Skeletal muscle cell (primary cell): ENCODE measurements around the gene LIF.

ENCODE experiments used
- DNase-seq: peaks from one replicate; pipeline ENCODE4 v3.0.0-alpha.2; 2010; ENCODE audit warnings: low read depth
- H3K4me3 ChIP-seq: 2 replicates; pipeline ENCODE4 v1.5.1; 2011; ENCODE audit warnings: low read depth, mild to moderate bottlenecking, control low read depth, low read length, moderate library complexity

The LIF gene

GRCh38 chr22:30285176-30285845 is 38.8 kb upstream of the LIF start:
- H3K4me3 ChIP-seq, result no peak overlapping the region
- no peak for DNase-seq

GRCh38 chr22:30284666-30285065 is 38.1 kb upstream of the LIF start:
- no peak for DNase-seq
- no peak overlapping the region for H3K4me3 ChIP-seq

DNA sequence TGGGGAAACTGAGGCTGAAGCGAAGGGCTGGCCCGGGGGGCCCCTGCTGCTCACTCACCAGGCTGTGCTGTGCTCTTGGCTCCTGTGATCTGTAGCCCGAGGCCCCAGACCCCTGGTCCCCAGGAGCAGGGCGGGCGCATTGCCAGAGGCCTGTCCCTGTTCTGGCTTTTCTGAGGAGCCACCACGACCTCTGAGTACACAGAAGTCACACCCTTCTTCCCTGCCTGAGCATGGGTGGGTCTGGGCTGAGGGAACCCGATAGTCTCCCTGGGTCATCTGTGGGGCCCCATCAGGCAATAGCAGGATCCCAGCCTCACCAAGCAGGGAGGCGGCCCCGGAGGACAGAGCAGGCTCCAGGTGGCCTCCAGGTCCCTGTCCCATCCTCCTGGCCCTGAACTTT is 37.6 kb upstream of the LIF start:
- H3K4me3 ChIP-seq, result no peak overlapping the region
- DNase-seq, result no peak

DNA sequence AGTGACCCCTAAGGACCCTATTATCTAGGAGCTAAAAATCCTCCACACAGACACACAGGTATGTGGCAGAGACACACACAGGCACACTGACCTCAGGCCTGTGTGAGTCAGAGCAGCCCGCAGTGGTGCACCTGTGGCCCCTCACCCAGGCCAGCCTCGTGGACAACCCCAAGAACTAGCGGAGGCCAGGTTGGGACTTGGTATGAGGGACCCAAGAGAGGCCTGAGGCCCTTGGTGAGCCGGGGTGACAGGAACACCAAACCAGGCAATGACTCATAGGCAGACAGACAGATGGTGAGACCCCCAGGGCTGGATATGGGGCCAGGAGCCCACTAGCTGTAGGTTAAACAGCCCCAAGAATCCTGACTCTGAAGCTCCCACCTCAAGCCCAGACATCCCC is 36.8 kb upstream of the LIF start:
- no peak overlapping the region for H3K4me3 ChIP-seq
- DNase-seq, result no peak

DNA sequence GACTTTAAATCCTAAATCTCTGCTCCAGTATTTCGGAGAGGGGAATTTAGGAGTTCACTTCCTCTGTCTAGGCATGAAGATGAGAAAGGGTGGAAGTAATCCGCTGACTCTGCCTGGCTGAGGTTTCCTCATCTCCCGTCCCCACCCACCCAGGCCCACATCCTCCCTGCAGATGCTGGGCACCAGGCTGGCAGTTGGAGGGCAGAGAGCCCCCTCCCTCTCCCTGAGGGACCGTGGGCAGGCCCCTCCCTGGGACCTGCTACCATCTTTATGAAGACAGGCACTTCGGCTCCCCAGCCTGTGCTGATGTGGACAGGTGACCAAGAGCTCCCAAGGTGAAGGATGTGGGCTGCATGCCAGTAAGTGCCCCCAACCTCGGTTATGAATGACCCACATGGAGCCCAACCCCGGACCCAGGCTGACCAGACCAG is 36.1 kb upstream of the LIF start:
- DNase-seq, result no peak
- H3K4me3 ChIP-seq, result no peak overlapping the region

DNA sequence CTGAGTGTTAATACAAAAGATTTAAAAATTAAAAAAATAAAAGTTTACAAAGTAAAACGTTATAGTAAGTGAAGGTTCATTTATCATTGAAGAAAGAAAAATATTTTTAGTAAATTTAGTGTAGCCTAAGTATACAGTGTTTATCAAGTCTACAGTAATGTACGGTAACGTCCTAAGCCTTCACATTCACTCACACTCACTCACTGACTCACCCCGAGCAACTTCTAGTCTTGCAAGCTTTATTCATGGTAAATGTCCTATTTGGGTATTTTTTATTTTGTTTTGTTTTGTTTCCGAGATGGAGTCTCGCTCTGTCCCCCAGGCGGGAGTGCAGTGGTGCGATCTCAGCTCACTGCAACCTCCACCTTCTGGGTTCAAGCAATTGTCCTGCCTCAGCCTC is 33.9 kb upstream of the LIF start:
- DNase-seq, result no peak
- no peak overlapping the region for H3K4me3 ChIP-seq

DNA sequence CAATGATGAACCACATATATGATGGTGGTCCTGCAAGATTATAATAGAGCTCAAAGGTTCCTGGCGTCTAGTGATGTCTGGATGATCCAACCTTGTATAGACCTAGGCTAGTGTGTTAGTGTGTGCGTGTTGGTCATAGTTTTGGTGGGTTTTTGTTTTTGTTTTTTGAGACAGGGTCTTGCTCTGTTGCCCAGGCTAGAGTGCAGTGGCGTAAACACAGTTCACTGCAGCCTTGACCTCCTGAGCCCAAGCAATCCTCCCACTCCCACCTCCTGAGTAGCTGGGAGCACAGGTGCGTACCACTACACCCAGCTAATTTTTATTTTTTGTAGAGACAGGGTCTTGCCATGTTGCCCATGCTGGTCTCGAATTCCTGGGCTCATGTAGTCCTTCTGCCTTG is 33.4 kb upstream of the LIF start:
- H3K4me3 ChIP-seq, result no peak overlapping the region

GRCh38 chr22:30279046-30279788 is 32.7 kb upstream of the LIF start:
- H3K4me3 ChIP-seq, result no peak overlapping the region
- no peak for DNase-seq

More for the DNA sequence above, 33.4 kb upstream of the LIF start:
- DNase-seq, result no peak

DNA sequence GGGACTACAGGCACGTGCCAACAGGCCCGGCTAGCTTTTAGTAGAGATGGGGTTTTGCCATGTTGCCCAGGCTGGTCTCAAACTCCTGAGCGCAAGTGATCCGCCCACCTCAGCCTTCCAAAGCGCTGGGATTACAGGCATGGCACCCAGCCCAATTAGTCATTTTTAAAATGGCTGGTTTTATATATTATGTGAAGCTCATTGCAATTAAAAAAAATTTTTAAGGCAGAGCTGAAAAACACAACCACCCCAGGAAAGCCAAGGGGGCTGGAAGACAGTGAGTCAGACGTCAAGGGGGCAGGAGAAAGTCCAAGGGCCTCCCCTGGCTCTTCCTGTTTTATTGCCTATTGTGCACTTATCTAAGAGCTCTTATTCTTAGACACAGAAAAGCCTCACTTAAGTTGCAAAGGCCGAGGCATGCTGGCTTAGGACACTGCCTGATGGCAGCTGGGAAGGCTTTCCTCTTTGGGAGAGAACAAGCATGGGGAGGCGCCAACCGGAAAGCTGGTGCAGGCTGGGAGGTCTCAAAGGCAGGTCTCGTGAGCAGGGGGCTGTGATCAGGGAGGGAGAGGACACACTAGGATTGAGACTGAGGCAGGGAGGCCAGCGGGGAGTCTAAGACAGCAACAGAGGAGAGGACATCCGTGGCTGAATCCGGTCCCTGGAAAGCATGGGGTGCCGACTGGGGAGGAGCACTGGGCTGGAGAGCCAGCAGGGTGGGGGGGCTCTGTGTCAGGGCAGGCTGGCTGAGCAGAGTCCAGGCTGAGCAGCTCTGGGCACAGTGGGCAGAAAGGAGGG is 31.2 kb upstream of the LIF start:
- no peak overlapping the region for H3K4me3 ChIP-seq
- DNase-seq, result peak; percentile 75

- no peak overlapping the region for H3K4me3 ChIP-seq
Measured at GRCh38 chr22:30276039-30276438, 29.5 kb upstream of the LIF start.

GRCh38 chr22:30275625-30276024 is 29.1 kb upstream of the LIF start:
- DNase-seq, result no peak
- H3K4me3 ChIP-seq, result no peak overlapping the region

More at GRCh38 chr22:30276039-30276438, 29.5 kb upstream of the LIF start:
- no peak for DNase-seq

- H3K4me3 ChIP-seq, result no peak overlapping the region
- DNase-seq, result no peak
Measured at GRCh38 chr22:30274437-30274812, 27.9 kb upstream of the LIF start.

GRCh38 chr22:30273711-30274436 is 27.3 kb upstream of the LIF start:
- no peak overlapping the region for H3K4me3 ChIP-seq
- DNase-seq, result no peak

- no peak overlapping the region for H3K4me3 ChIP-seq
- DNase-seq, result no peak
Measured at GRCh38 chr22:30272781-30273601, 26.4 kb upstream of the LIF start.

DNA sequence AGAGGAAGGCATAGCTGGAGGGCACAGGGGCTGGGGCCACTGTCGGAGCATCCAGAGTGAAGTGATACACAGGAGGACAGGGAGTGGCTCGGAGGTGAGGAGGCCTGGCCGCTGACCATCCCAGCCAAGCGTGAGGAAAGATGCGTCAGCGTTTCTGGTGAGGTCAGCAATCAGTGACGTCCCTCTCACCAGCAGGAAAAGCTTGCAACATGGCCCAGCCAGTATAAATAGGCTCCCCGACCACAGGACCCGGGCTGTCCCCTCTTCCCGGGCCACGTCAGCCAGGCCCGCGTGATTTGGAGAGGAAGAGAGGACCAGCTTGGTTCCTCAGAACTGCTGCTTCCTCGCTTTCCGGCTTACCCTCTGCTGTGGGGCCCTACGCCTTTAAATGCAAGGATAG is 24.3 kb upstream of the LIF start:
- no peak for DNase-seq
- H3K4me3 ChIP-seq, result no peak overlapping the region

DNA sequence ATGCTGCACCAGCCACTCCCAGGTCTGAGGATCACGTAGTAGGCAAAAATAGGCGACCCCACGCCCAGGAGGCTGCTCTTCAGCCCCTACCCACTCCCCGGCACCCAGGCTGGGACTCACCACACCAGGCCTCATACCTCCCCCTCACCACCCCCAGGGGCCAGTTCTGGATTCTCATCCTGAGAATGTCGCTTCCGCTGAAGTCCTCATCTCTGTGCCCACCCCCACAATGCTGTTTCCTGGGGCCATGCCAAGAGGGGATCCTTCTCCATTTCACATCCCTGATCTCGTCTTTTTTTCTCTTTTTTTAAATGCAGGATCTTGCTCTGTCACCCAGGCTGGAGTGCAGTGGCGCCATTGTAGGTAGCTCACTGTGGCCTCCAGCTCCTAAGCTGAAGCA is 21.8 kb upstream of the LIF start:
- DNase-seq, result no peak
- H3K4me3 ChIP-seq, result no peak overlapping the region

- H3K4me3 ChIP-seq, result no peak overlapping the region
- DNase-seq, result no peak
Measured at GRCh38 chr22:30267382-30268302, 21.1 kb upstream of the LIF start.
